NT2/D1 (cell line): ENCODE measurements around the gene RNU6-1.

Source experiments
- DNase-seq: peaks from one replicate; pipeline ENCODE4 v3.0.0-alpha.2; 2011; ENCODE audit warnings: low read depth, low spot score
- H3K27me3 ChIP-seq: 2 replicates; pipeline ENCODE4 v1.6.0; 2011; ENCODE audit warnings: mild to moderate bottlenecking; ENCODE audit not compliant: insufficient read length, insufficient read depth
- H3K36me3 ChIP-seq: 2 replicates; pipeline ENCODE4 v1.6.1; 2011; ENCODE audit warnings: mild to moderate bottlenecking, low read length, mixed read lengths; ENCODE audit not compliant: insufficient read depth, insufficient read length
- H3K4me1 ChIP-seq: 2 replicates; pipeline ENCODE4 v1.5.1; 2011; ENCODE audit not compliant: insufficient read depth, insufficient read length
- H3K4me3 ChIP-seq: 2 replicates; pipeline ENCODE4 v1.5.1; 2011; ENCODE audit warnings: low read depth; ENCODE audit not compliant: insufficient read length
- H3K9ac ChIP-seq: 2 replicates; pipeline ENCODE4 v1.6.0; 2011; ENCODE audit warnings: low read depth; ENCODE audit not compliant: insufficient read length
- H3K9me3 ChIP-seq: 2 replicates; pipeline ENCODE4 v1.5.1; 2011; ENCODE audit warnings: mild to moderate bottlenecking, low read length; ENCODE audit not compliant: insufficient read depth
- SUZ12 ChIP-seq: IDR thresholded peaks from 2 replicates; pipeline ENCODE4 v1.6.1; 2011; ENCODE audit not compliant: insufficient read length, insufficient read depth; ENCODE audit errors: extremely low read depth
- YY1 ChIP-seq: IDR thresholded peaks from 2 replicates; pipeline ENCODE4 v1.6.1; 2011; ENCODE audit not compliant: insufficient read length, insufficient read depth
- ZNF274 ChIP-seq: IDR thresholded peaks from 2 replicates; pipeline ENCODE4 v1.6.1; 2011; ENCODE audit warnings: mild to moderate bottlenecking, low read depth, low read length

Gene RNU6-1

DNA sequence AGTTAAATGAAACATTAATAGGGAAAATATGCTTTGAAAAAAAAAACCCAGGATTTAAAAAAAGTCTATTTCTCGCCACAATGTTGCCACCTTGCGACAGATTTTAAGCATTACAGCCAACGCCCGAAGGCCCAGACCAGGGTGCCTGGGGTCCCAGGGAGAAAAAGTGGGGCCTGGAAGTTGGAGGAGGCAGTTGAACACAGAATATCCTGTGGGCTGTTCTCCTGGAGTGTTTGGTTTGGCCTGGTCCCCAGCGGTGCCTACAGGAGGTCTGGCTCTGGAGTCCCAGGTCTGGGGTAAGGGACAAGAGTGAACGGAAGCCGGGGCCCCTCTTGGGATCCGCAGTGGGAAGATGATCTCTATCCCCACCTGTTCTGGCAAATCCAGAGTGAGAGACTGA is 3.4 kb downstream of the RNU6-1 start:
- Histone ChIP-seq H3K9me3 (no peaks in the 10 kb centered on the region), H3K4me1 (peaks cover 13% of the 10 kb centered on the region), H3K4me3 (no peak overlapping the region), H3K36me3 (no peaks in the 10 kb centered on the region), H3K9ac (peak overlapping the region; percentile 53), H3K27me3 (peaks cover 67% of the 10 kb centered on the region)
- DNase-seq, result no peak
- TF ChIP-seq ZNF274 (no peak), YY1 (no peak), SUZ12 (no peak)

GRCh38 chr15:67836134-67836455 is 3.8 kb downstream of the RNU6-1 start:
- Histone ChIP-seq H3K36me3 (no peaks in the 10 kb centered on the region), H3K9ac (peak overlapping the region; percentile 15), H3K4me1 (peaks cover 10% of the 10 kb centered on the region), H3K27me3 (peaks cover 70% of the 10 kb centered on the region), H3K4me3 (peak overlapping the region; percentile 37), H3K9me3 (no peaks in the 10 kb centered on the region)
- DNase-seq, result no peak
- TF ChIP-seq ZNF274 (no peak), YY1 (no peak), SUZ12 (no peak)

DNA sequence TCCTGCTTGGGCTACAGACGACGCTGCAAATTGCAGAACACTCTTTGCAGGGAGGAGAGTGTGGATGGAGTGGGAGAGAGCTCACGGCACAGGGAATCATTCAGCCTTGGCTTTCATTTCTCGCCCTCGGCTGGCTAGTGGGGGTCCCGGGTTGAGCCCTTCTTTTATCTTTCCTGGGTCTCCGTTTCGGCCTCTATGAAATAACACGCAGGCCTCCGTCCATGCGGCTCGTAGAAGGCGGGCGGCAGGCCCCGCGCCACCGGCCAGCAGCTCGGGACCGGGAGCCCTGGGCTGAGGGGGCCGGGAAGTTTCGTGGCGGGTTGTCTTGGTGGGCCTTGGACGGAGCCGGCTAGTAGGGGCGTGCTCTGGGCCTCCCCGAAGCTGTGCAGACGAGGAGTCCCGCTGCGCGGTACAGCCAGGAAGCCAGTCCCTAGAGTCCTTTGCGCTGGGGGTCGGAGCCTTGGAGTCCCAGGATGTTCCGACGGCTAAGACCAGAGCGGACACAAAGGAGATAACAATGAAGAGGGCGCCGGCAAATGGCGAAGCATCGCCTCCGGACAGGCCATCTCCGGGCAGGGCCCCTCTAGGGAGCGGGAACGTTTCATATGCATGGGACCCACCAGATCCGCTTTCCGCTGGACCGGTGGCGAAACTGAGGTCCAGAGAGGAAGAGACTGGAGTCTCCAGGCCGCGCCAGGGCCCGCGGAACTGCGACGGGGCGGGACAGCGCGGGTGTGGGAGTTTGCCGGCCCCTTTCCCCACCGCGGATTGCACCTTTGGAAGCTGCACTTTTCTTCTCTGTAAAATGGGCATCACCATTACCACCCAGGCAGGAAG is 4.3 kb downstream of the RNU6-1 start:
- H3K36me3 ChIP-seq, result no peaks in the 10 kb centered on the region
- peaks cover 2% of the 10 kb centered on the region; the same call in 1 of the 2 replicates for H3K9me3 ChIP-seq
- no peak for DNase-seq
- peak overlapping the region; percentile 37 for H3K4me3 ChIP-seq
- peaks cover 10% of the 10 kb centered on the region for H3K4me1 ChIP-seq
- no peak for TF ChIP-seq ZNF274
- TF ChIP-seq SUZ12, result peak; percentile 20
- peak overlapping the region; percentile 58 for H3K9ac ChIP-seq
- H3K27me3 ChIP-seq, result peaks cover 76% of the 10 kb centered on the region

DNA sequence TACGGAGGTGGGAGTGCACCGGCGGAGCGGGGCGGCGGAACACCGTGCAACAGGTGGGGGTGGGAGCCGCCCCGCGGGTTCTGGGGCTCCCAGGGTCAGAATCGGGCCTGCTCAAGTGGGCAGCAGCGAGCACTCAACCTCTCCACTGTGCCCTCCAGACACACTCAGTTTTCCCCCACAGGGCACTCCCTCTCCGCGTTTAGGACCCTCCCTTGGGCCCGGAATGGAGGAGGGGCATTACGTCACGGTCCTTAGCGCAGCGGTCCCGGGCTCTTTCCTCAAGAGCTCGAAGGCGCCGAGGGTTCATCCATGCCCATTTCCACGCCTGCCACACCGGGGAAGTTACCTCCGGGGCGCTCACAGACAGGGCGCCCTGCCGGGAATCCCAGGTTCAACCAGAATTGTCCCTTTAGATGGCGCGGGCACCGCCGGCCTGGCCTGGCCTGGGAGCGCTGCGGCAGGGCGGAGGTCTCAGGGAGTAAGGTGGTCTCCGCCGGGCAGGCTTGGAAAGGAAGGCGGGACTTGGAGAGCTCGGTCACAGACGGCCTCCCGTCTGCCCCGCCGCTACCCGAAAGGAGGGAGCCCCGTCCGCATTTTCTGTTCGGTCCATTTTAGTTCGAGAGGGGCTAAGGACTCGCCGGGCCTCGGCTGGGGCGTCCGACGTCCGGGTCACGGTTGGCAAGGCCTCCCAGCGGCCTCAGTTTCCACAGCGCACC is 5.1 kb downstream of the RNU6-1 start:
- no peaks in the 10 kb centered on the region for H3K36me3 ChIP-seq
- DNase-seq, result no peak
- TF ChIP-seq YY1, result no peak
- TF ChIP-seq SUZ12, result peak; percentile 42
- TF ChIP-seq ZNF274, result no peak
- peak overlapping the region; percentile 37 for H3K4me3 ChIP-seq
- H3K27me3 ChIP-seq, result peaks cover 84% of the 10 kb centered on the region
- H3K9me3 ChIP-seq, result peaks cover 5% of the 10 kb centered on the region; the same call in 1 of the 2 replicates
- H3K4me1 ChIP-seq, result peaks cover 12% of the 10 kb centered on the region
- peak overlapping the region; percentile 58 for H3K9ac ChIP-seq

- DNase-seq, result no peak
- Histone ChIP-seq H3K9ac (peak overlapping the region; percentile 34), H3K9me3 (peaks cover 5% of the 10 kb centered on the region; the same call in 1 of the 2 replicates), H3K4me3 (peak overlapping the region; percentile 29), H3K36me3 (no peaks in the 10 kb centered on the region), H3K27me3 (peaks cover 92% of the 10 kb centered on the region), H3K4me1 (peaks cover 14% of the 10 kb centered on the region)
- no peak for TF ChIP-seq SUZ12
- TF ChIP-seq YY1, result no peak
- TF ChIP-seq ZNF274, result no peak
These were observed 5.9 kb downstream of the RNU6-1 start for GRCh38 chr15:67833710-67834511.

DNA sequence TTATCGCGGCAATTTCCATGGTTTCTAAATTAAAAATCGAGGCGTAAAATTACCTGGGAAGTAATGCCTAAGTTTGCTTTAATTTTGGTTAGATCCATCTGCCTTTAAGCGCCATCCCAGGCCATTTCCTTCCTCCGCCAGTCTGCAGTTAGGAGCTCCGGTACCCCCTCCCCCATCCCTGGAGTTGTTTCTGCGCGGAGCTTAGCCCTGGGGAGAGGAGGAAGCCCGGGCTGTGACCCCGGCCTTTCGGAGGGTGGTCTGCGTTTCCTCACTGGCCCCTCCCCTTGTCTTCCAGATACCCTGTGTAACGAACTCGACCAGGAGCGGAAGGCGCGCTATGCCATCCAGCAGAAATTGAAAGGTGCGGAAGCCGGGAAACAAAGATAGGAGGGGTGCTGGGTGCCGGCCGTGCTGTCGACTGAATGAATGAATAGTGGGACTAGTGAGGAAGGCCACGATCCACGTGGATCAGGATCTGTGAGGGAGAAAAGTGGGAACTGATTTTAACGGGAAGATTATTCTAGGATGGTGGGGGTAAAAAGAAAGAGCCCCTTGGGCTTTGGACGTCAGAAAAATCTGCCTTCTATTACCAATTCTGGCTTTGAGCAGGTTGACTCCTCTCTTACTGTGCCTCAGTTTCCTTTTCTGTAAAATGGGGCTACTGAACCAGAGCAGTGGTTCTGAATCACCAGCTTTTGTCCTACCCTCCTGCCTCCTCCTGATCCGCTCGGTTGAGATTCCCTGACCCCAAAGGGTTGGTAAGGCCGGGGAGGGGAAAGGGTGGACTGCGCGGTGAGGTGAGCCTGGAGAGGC is 6.7 kb downstream of the RNU6-1 start:
- peak overlapping the region; percentile 34 for H3K9ac ChIP-seq
- H3K9me3 ChIP-seq, result peaks cover 5% of the 10 kb centered on the region; the same call in 1 of the 2 replicates
- H3K36me3 ChIP-seq, result no peaks in the 10 kb centered on the region
- H3K27me3 ChIP-seq, result peaks cover 94% of the 10 kb centered on the region
- DNase-seq, result no peak
- TF ChIP-seq YY1, result no peak
- TF ChIP-seq ZNF274, result no peak
- TF ChIP-seq SUZ12, result no peak
- H3K4me1 ChIP-seq, result peaks cover 20% of the 10 kb centered on the region
- H3K4me3 ChIP-seq, result peak overlapping the region; percentile 29
